ENCODE measurements around the gene FAM171A1.
"Not testable (repeated sequence)": the region's sequence is repeated elsewhere in the genome, so short reads cannot be mapped to it uniquely, and the experiment has no call there.

The FAM171A1 gene

GRCh38 chr10:15344256-15344875 lies 26.7 kb downstream of the FAM171A1 start:
- DNase-seq = no peak

- no peak for DNase-seq
Measured at GRCh38 chr10:15342970-15343369, 28.1 kb downstream of the FAM171A1 start.

GRCh38 chr10:15341502-15342128 lies 29.5 kb downstream of the FAM171A1 start:
- no peak for DNase-seq

- DNase-seq = no peak
Measured at GRCh38 chr10:15339892-15340291, 31.2 kb downstream of the FAM171A1 start.

GRCh38 chr10:15337441-15337923 lies 33.6 kb downstream of the FAM171A1 start:
- DNase-seq = not testable (repeated sequence)

GRCh38 chr10:15336211-15336610 lies 34.9 kb downstream of the FAM171A1 start:
- DNase-seq = no peak

- no peak for DNase-seq
Measured at GRCh38 chr10:15335508-15335907, 35.6 kb downstream of the FAM171A1 start.

- DNase-seq = no peak
Measured at GRCh38 chr10:15334650-15335323, 36.3 kb downstream of the FAM171A1 start.

- DNase-seq = no peak
Measured at GRCh38 chr10:15333909-15334649, 37.0 kb downstream of the FAM171A1 start.

- not testable (repeated sequence) for DNase-seq
Measured at GRCh38 chr10:15333181-15333580, 37.9 kb downstream of the FAM171A1 start.

- DNase-seq = no peak
Measured at GRCh38 chr10:15331461-15331860, 39.6 kb downstream of the FAM171A1 start.

- no peak for DNase-seq
Measured at GRCh38 chr10:15329437-15329836, 41.7 kb downstream of the FAM171A1 start.

GRCh38 chr10:15325944-15326284 lies 45.2 kb downstream of the FAM171A1 start:
- DNase-seq = no peak

GRCh38 chr10:15325243-15325943 lies 45.7 kb downstream of the FAM171A1 start:
- no peak for DNase-seq

GRCh38 chr10:15324611-15325010 lies 46.5 kb downstream of the FAM171A1 start:
- DNase-seq = no peak

- DNase-seq = no peak
Measured at GRCh38 chr10:15324113-15324512, 47.0 kb downstream of the FAM171A1 start.

GRCh38 chr10:15322356-15322755 lies 48.7 kb downstream of the FAM171A1 start:
- DNase-seq = no peak

GRCh38 chr10:15321431-15322341 lies 49.4 kb downstream of the FAM171A1 start:
- no peak for DNase-seq

- no peak for DNase-seq
Measured at GRCh38 chr10:15320522-15321203, 50.4 kb downstream of the FAM171A1 start.

GRCh38 chr10:15320118-15320517 lies 51.0 kb downstream of the FAM171A1 start:
- no peak for DNase-seq

- no peak for DNase-seq
Measured at GRCh38 chr10:15316871-15317464, 54.1 kb downstream of the FAM171A1 start.

Measured in NCI-H524 (cell line).